ENCODE results near the gene TRPM5. TPM values are rescaled to one million over a fixed set of nuclear protein-coding genes. Genes with fewer than 3 reads are reported as not detected.

Gene TRPM5
- polyA plus RNA-seq, 1 donor (not counting 4 experiments of a cell fraction or from before 2014, with no cell fraction given) = not detected

- Histone ChIP-seq H3K4me3 (ENCODE audit: control insufficient read depth in 2 of 3, extremely low read depth in 1 of 3, insufficient read depth in 2 of 3, low read depth in 1 of 3, low read length in 3 of 3) (no peak overlapping the region), H3K79me2 (ENCODE audit: control insufficient read depth, insufficient read depth, low read length) (no peaks in the 10 kb centered on the region), H3K9ac (ENCODE audit: control insufficient read depth, extremely low read depth, insufficient read depth, low read length) (no peak overlapping the region), H3K36me3 (ENCODE audit: control insufficient read depth in 2 of 2, extremely low read depth in 1 of 2, insufficient read depth in 2 of 2, low read length in 2 of 2) (no peaks in the 10 kb centered on the region), H4K20me1 (ENCODE audit: control insufficient read depth, extremely low read depth, insufficient read depth, low read length) (no peaks in the 10 kb centered on the region), H3K27ac (ENCODE audit: control insufficient read depth, insufficient read depth, low read length) (no peak overlapping the region), H3K4me1 (ENCODE audit: control insufficient read depth, extremely low read depth, insufficient read depth, low read length) (no peaks in the 10 kb centered on the region), H3K4me2 (ENCODE audit: control insufficient read depth, extremely low read depth, insufficient read depth, low read depth, low read length) (no peak overlapping the region), H3K27me3 (ENCODE audit: control insufficient read depth, extremely low read depth, insufficient read depth, low read length) (no peaks in the 10 kb centered on the region), H2AFZ (ENCODE audit: control insufficient read depth, low read length) (no peak overlapping the region), H3K9me1 (ENCODE audit: control insufficient read depth, extremely low read depth, insufficient read depth, low read length) (no peaks in the 10 kb centered on the region), H3K9me3 (ENCODE audit: control insufficient read depth, low read depth, low read length) (no peaks in the 10 kb centered on the region)
- no peak for TF ChIP-seq CTCF (optimal IDR thresholded peaks at IDR 0.05 in 1 of 3, IDR thresholded peaks at IDR 0.05 in 1 of 3, conservative IDR thresholded peaks at IDR 0.05 in 1 of 3; ENCODE audit: extremely low read depth in 1 of 3, insufficient read depth in 2 of 3, low read length in 3 of 3)
- no peak for TF ChIP-seq EZH2 (IDR thresholded peaks at IDR 0.05; ENCODE audit: low read length)
- dilution Hi-C loops (cut with MboI; ENCODE audit: extremely low pct_ligation_motif_present, low sequenced_read_pairs) = no loop called here
- DNase-seq (ENCODE audit: low read depth, low spot score) = no peak
- no peak for FAIRE-seq
Observed at GRCh38 chr11:2475136-2475918, 31.0 kb upstream of the TRPM5 start.

DNA sequence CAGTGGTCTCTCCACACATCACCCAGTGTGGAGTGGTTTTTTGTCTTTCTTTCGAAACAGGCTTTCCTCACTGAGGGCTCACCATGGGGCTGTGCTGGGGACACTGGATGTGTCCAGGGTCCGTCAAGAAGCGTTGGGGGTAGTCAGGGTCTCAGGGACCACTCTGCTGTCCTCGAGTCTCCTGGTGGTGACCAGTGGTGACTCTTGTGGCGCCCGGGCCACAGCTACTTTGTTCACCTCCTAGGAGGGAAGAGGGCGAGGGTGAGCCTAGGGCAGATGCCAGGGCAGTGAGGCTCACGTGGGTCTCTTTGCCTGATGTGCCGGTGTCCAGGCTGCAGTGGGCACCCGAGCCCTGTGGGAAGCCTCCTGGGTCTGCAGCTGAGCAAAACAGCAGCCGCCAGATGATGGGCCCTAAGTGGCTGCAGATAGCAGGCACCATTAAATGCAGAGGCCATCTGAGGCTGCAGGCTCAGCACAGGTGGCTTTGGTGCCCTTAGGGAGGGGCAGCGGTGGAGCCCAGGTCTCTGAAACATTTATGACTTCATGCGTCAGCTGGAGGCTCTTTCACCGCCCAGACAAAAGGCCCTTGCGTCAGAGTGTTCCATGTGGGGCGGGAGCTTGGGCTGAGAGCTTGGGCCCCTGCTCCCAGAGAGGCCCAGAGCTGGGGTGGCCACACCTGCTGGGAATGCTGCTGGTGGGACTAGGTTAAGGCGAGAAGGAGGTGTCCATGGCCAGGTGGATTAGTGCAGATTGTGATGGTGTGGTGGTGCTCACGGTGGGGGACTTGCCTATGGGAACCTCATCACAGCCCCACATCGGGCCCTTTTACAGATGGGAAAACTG lies 30.0 kb upstream of the TRPM5 start:
- Histone ChIP-seq H3K9ac (ENCODE audit: control insufficient read depth, extremely low read depth, insufficient read depth, low read length) (no peak overlapping the region), H3K9me1 (ENCODE audit: control insufficient read depth, extremely low read depth, insufficient read depth, low read length) (no peaks in the 10 kb centered on the region), H3K9me3 (ENCODE audit: control insufficient read depth, low read depth, low read length) (no peaks in the 10 kb centered on the region), H3K79me2 (ENCODE audit: control insufficient read depth, insufficient read depth, low read length) (no peaks in the 10 kb centered on the region), H3K27me3 (ENCODE audit: control insufficient read depth, extremely low read depth, insufficient read depth, low read length) (no peaks in the 10 kb centered on the region), H3K36me3 (ENCODE audit: control insufficient read depth in 2 of 2, extremely low read depth in 1 of 2, insufficient read depth in 2 of 2, low read length in 2 of 2) (no peaks in the 10 kb centered on the region), H3K4me3 (ENCODE audit: control insufficient read depth in 2 of 3, extremely low read depth in 1 of 3, insufficient read depth in 2 of 3, low read depth in 1 of 3, low read length in 3 of 3) (no peak overlapping the region), H3K4me2 (ENCODE audit: control insufficient read depth, extremely low read depth, insufficient read depth, low read depth, low read length) (no peak overlapping the region), H2AFZ (ENCODE audit: control insufficient read depth, low read length) (no peak overlapping the region), H3K4me1 (ENCODE audit: control insufficient read depth, extremely low read depth, insufficient read depth, low read length) (no peaks in the 10 kb centered on the region), H3K27ac (ENCODE audit: control insufficient read depth, insufficient read depth, low read length) (no peak overlapping the region), H4K20me1 (ENCODE audit: control insufficient read depth, extremely low read depth, insufficient read depth, low read length) (no peaks in the 10 kb centered on the region)
- DNase-seq (ENCODE audit: low read depth, low spot score) = no peak
- no peak for TF ChIP-seq CTCF (optimal IDR thresholded peaks at IDR 0.05 in 1 of 3, IDR thresholded peaks at IDR 0.05 in 1 of 3, conservative IDR thresholded peaks at IDR 0.05 in 1 of 3; ENCODE audit: extremely low read depth in 1 of 3, insufficient read depth in 2 of 3, low read length in 3 of 3)
- no peak for TF ChIP-seq EZH2 (IDR thresholded peaks at IDR 0.05; ENCODE audit: low read length)
- dilution Hi-C loops (cut with MboI; ENCODE audit: extremely low pct_ligation_motif_present, low sequenced_read_pairs) = no loop called here
- no peak for FAIRE-seq
